Measurements from ENCODE around the gene MSL3B.

DNA sequence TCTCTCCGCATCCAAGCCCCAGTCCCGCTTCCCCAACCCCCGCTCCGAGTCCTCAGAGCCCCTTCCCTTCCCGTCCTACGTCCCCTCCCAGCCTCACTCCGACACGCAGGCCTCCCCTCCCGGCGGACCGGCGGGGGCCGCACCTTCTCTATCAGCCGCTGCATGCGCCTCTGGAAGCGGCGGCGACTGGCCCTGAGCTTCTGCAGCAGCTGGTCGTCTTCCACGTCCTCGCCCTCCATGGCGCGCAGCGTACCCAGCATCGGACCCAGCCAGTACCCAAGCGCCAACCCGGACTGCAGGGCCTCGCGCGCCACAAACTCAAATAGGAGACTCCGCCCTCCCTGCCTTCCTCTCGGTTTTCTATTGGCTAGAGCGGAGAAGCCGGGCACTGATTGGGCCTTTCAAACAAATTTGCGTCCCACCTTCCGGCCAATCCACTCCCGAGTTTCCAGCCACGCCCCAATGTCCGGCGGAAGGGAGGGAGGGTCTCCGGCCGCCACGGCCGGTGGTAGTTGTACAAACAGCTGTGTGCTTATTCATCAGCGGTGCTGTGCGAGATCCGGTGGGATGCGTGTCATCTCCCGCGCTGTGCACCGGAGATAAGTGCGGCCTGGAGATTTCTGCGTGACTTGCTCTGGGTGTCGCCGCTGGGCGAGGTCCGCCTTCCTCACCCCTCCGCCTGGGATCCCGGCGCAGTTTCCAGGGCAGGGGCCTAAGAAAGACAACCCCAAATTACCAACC is 13.8 kb downstream of the MSL3B start, which contains the start of gene HJURP:
- TF ChIP-seq POLR2AphosphoS5 (IDR thresholded peaks at IDR 0.05; ENCODE audit: low read depth, low read length) (peak; percentile 84), TAF1 (IDR thresholded peaks at IDR 0.05; ENCODE audit: low read depth, low read length) (peak; percentile 38; the same call in 1 of the 2 replicates)

All from GM12891 (cell line).